SKM-1 (cell line): ENCODE measurements around the gene AGAP1.

ENCODE experiments used
- DNase-seq: peaks from one replicate; lab custom pipeline; 2025; ENCODE audit not compliant: unreplicated experiment; lab: John Stamatoyannopoulos, UW

AGAP1 gene

GRCh38 chr2:236010920-236011685 is 517.3 kb downstream of the AGAP1 start:
- DNase-seq = no peak

GRCh38 chr2:236012155-236012554 is 518.3 kb downstream of the AGAP1 start:
- no peak for DNase-seq

- DNase-seq = no peak
These were observed 520.7 kb downstream of the AGAP1 start for GRCh38 chr2:236014408-236015131.

GRCh38 chr2:236015171-236015570 is 521.3 kb downstream of the AGAP1 start:
- DNase-seq = no peak

GRCh38 chr2:236016496-236016895 is 522.7 kb downstream of the AGAP1 start:
- DNase-seq = no peak

GRCh38 chr2:236017446-236017845 is 523.6 kb downstream of the AGAP1 start:
- no peak for DNase-seq

GRCh38 chr2:236019434-236019833 is 525.6 kb downstream of the AGAP1 start:
- DNase-seq = no peak

GRCh38 chr2:236021499-236022057 is 527.7 kb downstream of the AGAP1 start:
- DNase-seq = no peak

- DNase-seq = no peak
These were observed 528.3 kb downstream of the AGAP1 start for GRCh38 chr2:236022128-236022527.

GRCh38 chr2:236025892-236026291 is 532.0 kb downstream of the AGAP1 start:
- DNase-seq = no peak

GRCh38 chr2:236026841-236027240 is 533.0 kb downstream of the AGAP1 start:
- no peak for DNase-seq

GRCh38 chr2:236028066-236028465 is 534.2 kb downstream of the AGAP1 start:
- DNase-seq = no peak

- DNase-seq = no peak
These were observed 539.6 kb downstream of the AGAP1 start for GRCh38 chr2:236033462-236033861.

GRCh38 chr2:236034974-236035373 is 541.1 kb downstream of the AGAP1 start:
- no peak for DNase-seq

GRCh38 chr2:236036045-236036444 is 542.2 kb downstream of the AGAP1 start:
- no peak for DNase-seq

- DNase-seq = no peak
These were observed 544.3 kb downstream of the AGAP1 start for GRCh38 chr2:236038096-236038495.

- DNase-seq = no peak
These were observed 546.9 kb downstream of the AGAP1 start for GRCh38 chr2:236040600-236041328.

GRCh38 chr2:236041616-236042015 is 547.8 kb downstream of the AGAP1 start:
- no peak for DNase-seq

- DNase-seq = no peak
These were observed 548.2 kb downstream of the AGAP1 start for GRCh38 chr2:236042087-236042486.

- DNase-seq = no peak
These were observed 550.3 kb downstream of the AGAP1 start for GRCh38 chr2:236044191-236044590.
